NB4 (cell line): Measurements from ENCODE around the gene EPS8.

Source experiments
- DNase-seq: peaks from one replicate; pipeline ENCODE4 v3.0.0; 2010; ENCODE audit warnings: low read depth
- H3K4me3 ChIP-seq: one replicate; pipeline ENCODE4 v1.5.1; 2011; ENCODE audit warnings: mild to moderate bottlenecking, low read depth, low read length, moderate library complexity
- MYC ChIP-seq: IDR thresholded peaks from 2 replicates; pipeline ENCODE4 v1.6.1; 2011; ENCODE audit warnings: low read depth, low read length
- POLR2A ChIP-seq: IDR thresholded peaks from 2 replicates; pipeline ENCODE4 v1.6.1; 2011; ENCODE audit warnings: mild to moderate bottlenecking; ENCODE audit not compliant: insufficient read length; ENCODE audit errors: extremely low read depth
- TF ChIP-seq, protein P1 (sequence below): IDR thresholded peaks from one replicate; pipeline ENCODE4 v1.5.1; 2012; ENCODE audit warnings: low read depth, low read length
- TF ChIP-seq, protein P2 (sequence below): IDR thresholded peaks from 2 replicates; pipeline ENCODE4 v1.6.1; 2011; ENCODE audit warnings: low read depth, low read length

The EPS8 gene

DNA sequence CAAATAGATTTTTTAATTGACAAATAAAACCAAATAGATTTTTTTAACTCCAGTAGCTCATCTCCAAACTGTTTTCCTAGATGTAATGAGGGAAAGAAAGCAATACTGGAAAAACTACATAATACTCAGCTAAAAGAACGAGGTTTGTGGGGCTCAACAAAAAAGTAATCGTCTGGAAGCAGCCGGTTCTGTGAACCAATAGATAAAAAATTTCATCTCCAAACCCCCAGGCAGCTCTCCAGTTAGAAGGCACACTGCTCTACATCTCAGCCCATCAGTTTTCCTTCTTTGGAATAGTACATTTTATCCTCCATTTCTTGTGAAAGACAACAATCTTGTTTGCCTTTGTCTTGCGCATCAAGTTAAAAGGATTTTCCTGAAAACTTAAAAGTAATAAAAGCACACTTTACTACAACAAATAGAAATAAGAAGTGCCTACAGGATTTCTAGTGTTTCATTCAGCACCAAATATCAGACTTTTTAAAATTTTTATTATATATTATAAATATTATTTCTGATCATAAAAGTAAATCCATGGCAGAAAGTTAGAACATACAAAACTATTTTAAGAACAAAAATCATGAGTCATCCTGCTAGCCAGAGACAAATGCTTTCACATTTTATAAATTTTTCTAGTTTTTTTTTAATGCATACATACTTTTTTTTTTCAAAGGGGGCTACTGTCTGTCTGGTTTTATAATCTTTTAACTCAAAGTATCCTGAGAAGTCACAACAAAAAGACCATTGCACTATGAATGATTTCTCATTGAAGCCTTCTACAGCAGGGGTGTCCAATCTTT is 67.7 kb downstream of the EPS8 start:
- no peak overlapping the region for H3K4me3 ChIP-seq
- no peak for TF ChIP-seq MYC
- TF ChIP-seq POLR2A: no peak
- TF ChIP-seq, protein P1, sequence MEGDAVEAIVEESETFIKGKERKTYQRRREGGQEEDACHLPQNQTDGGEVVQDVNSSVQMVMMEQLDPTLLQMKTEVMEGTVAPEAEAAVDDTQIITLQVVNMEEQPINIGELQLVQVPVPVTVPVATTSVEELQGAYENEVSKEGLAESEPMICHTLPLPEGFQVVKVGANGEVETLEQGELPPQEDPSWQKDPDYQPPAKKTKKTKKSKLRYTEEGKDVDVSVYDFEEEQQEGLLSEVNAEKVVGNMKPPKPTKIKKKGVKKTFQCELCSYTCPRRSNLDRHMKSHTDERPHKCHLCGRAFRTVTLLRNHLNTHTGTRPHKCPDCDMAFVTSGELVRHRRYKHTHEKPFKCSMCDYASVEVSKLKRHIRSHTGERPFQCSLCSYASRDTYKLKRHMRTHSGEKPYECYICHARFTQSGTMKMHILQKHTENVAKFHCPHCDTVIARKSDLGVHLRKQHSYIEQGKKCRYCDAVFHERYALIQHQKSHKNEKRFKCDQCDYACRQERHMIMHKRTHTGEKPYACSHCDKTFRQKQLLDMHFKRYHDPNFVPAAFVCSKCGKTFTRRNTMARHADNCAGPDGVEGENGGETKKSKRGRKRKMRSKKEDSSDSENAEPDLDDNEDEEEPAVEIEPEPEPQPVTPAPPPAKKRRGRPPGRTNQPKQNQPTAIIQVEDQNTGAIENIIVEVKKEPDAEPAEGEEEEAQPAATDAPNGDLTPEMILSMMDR: no peak
- TF ChIP-seq, protein P2, sequence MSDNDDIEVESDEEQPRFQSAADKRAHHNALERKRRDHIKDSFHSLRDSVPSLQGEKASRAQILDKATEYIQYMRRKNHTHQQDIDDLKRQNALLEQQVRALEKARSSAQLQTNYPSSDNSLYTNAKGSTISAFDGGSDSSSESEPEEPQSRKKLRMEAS: no peak
- DNase-seq: no peak

DNA sequence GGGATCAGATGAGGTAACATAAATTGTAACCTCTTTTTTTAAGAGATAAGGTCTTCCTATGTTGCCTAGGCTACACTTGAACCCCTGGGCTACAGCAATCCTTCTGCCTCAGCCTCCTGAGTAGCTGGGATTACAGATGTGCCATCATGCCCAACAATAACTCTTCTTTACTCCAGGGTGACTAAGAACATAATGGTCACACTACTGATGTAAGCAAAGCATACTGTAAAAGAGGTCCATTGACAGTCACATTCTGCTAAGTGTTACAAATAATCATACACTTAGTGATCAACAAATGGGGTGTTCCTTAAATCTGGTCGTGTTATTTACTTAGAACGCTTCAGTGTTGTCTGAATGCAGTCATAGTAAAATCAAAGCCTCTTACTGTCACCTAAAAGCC is 68.9 kb downstream of the EPS8 start:
- no peak overlapping the region for H3K4me3 ChIP-seq
- no peak for TF ChIP-seq MYC
- TF ChIP-seq, protein P2: no peak
- TF ChIP-seq, protein P1: no peak
- TF ChIP-seq POLR2A: no peak
- no peak for DNase-seq

DNA sequence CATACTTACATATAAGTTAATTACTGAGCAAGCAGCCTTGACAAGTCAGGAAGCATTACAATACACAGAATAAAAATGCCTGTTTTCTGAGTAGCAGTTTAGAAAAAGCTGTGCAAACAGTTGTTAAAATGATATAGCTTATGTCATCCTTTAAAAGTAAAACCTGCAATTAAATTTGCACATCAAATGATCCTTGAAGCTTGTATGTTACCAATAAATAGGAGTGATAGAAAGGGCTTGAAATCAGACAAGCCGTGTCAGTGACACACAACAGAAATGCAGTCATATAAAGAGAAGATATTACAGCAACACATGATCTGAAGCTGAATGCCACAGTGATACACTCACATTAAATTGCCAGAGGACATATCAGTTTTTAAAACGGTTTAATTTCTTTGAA is 70.0 kb downstream of the EPS8 start:
- TF ChIP-seq POLR2A: no peak
- TF ChIP-seq, protein P2: no peak
- no peak for TF ChIP-seq MYC
- TF ChIP-seq, protein P1: no peak
- DNase-seq: no peak
- H3K4me3 ChIP-seq: no peak overlapping the region

DNA sequence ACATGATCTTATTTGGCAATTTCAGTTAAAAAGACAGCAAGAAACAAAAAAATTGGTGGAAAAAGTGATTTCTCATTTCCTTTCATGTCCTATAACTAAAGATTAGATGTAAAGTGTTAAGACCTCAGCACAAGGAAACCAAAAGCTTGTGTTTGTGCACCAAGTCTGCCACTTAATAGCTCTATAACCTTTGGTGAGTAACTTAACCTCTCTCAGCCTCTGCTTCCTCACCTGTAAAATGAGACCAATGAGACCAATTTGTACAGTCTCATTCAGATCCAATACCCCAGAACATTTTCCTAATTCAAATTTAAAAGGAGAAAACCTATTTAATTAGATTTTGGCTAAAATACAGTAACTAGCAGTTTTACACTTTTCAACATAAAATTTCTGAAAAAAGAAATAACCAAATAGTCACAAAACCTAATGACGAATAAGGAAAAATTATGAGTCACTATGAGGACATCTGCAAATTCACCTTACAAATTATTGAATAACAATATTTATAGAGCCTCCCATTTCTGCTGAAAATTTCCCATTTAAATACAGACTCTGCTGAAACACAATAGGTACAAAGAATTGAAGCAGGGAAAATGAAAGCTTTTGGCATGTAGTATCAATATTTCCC is 71.1 kb downstream of the EPS8 start:
- no peak for DNase-seq
- no peak overlapping the region for H3K4me3 ChIP-seq
- TF ChIP-seq, protein P2: no peak
- TF ChIP-seq, protein P1: no peak
- TF ChIP-seq POLR2A (no peak), MYC (no peak)

DNA sequence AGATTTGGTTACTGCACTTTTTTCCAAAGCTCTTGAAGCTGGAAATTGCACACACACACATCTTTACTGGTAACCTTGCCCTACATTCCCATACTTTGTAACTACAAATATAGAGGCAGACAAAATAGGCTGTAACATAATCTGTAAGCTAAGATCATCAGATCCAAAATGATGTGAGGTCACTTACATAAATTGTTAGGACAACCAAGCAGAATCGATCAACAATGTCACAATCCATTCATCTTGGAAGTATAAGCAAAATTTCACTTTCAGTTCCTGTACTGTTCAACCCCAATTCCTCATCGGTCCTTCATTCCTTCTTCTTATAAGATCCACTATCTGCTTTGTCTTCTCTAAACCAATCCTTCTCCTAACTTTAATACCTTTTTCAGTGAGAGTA is 72.6 kb downstream of the EPS8 start:
- DNase-seq: no peak
- H3K4me3 ChIP-seq: no peak overlapping the region
- TF ChIP-seq POLR2A: no peak
- TF ChIP-seq, protein P1: no peak
- TF ChIP-seq MYC: no peak
- TF ChIP-seq, protein P2: no peak
